SK-N-SH (cell line): Measurements from ENCODE around the gene DACT2. TPM values are rescaled to one million over a fixed set of nuclear protein-coding genes. Genes with fewer than 3 reads are reported as not detected.
A peak's percentile ranks its signal among the peaks of the same experiment; 100 is the strongest.
"Not testable (repeated sequence)": the region's sequence is repeated elsewhere in the genome, so short reads cannot be mapped to it uniquely, and the experiment has no call there.

Experiments
- CTCF ChIA-PET: fragments of 300-600, 350-600 bp; formaldehyde crosslinking; extraction: SDS; loops from one replicate; lab custom pipeline; 2021; lab: Yijun Ruan, JAX
- POLR2A ChIA-PET: fragments of 350-600 bp; sonication (Branson Sonifier 250); formaldehyde crosslinking; extraction: SDS; loops from one replicate; lab custom pipeline; 2020; ENCODE audit warnings: antibody characterized with exemption, inconsistent platforms; lab: Yijun Ruan, JAX
- DNase-seq: peaks from one replicate; pipeline ENCODE4 v3.0.0; 2012
- H2AFZ ChIP-seq: fragments of 200-600 bp; sonication (generic); 2 replicates; pipeline ENCODE4 v1.8.1; 2016; ENCODE audit warnings: antibody characterized with exemption, mild to moderate bottlenecking, low read depth
- H3F3A ChIP-seq: fragments of 200-600 bp; sonication (generic); replicated peaks from 2 replicates; pipeline ENCODE3; 2016; ENCODE audit warnings: antibody characterized with exemption, mild to moderate bottlenecking; ENCODE audit not compliant: insufficient read depth
- H3K27ac ChIP-seq, 2 experiments: fragments of 200-500 bp in 1 of 2; fragments of 200-600 bp in 1 of 2; sonication (Bioruptor generic) in 1 of 2; sonication (generic), shearing (Covaris generic) in 1 of 2; 2 replicates each; pipeline versions ENCODE4 v1.5.1 to v1.6.1; 2014 to 2016; ENCODE audit warnings: low read depth in 2 of 2, inconsistent platforms in 1 of 2, low read length in 1 of 2, mild to moderate bottlenecking in 1 of 2, mixed read lengths in 1 of 2
- H3K27me3 ChIP-seq: fragments of 200-600 bp; sonication (generic), shearing (Covaris generic); 2 replicates; pipeline ENCODE4 v1.6.1; 2016; ENCODE audit warnings: mixed run types; ENCODE audit not compliant: insufficient read depth
- H3K36me3 ChIP-seq, 2 experiments: fragments of 200-500 bp in 1 of 2; fragments of 200-600 bp in 1 of 2; sonication (Bioruptor generic) in 1 of 2; sonication (generic) in 1 of 2; replicated peaks in 1 of 2; 2 replicates each; pipeline versions ENCODE3 to v1.5.1; 2014 to 2016; ENCODE audit warnings: low read length in 1 of 2, mild to moderate bottlenecking in 1 of 2; ENCODE audit not compliant: insufficient read depth in 2 of 2, control insufficient read depth in 1 of 2
- H3K4me1 ChIP-seq, 2 experiments: fragments of 200-500 bp in 1 of 2; fragments of 200-600 bp in 1 of 2; sonication (Bioruptor generic) in 1 of 2; sonication (generic), shearing (Covaris generic) in 1 of 2; 2 replicates each; pipeline versions ENCODE4 v1.5.1 to v1.6.1; 2014 to 2016; ENCODE audit warnings: low read depth in 1 of 2, low read length in 1 of 2, mixed run types in 1 of 2; ENCODE audit not compliant: insufficient read depth in 2 of 2, control insufficient read depth in 1 of 2
- H3K4me2 ChIP-seq: fragments of 200-600 bp; sonication (generic), shearing (Covaris generic); 2 replicates; pipeline ENCODE4 v1.6.1; 2017; ENCODE audit warnings: mixed run types
- H3K4me3 ChIP-seq, 2 experiments: fragments of 200-500 bp in 1 of 2; fragments of 200-600 bp in 1 of 2; sonication (Bioruptor generic) in 1 of 2; sonication (generic), shearing (Covaris generic) in 1 of 2; 2 replicates each; pipeline versions ENCODE4 v1.5.1 to v1.8.1; 2014 to 2016; ENCODE audit warnings: low read depth in 2 of 2, inconsistent platforms in 1 of 2, low read length in 1 of 2, mild to moderate bottlenecking in 1 of 2, mixed read lengths in 1 of 2, moderate library complexity in 1 of 2
- H3K79me2 ChIP-seq: fragments of 200-600 bp; sonication (generic); 2 replicates; pipeline ENCODE4 v1.8.1; 2017; ENCODE audit warnings: mild to moderate bottlenecking; ENCODE audit not compliant: insufficient read depth
- H3K9ac ChIP-seq: fragments of 200-600 bp; sonication (generic); 2 replicates; pipeline ENCODE4 v1.6.1; 2017; ENCODE audit warnings: mixed run types
- H3K9me2 ChIP-seq: fragments of 200-600 bp; sonication (generic); 2 replicates; pipeline ENCODE4 v1.6.1; 2017; ENCODE audit warnings: mixed run types
- H3K9me3 ChIP-seq: fragments of 200-600 bp; sonication (generic); 2 replicates; pipeline ENCODE4 v1.6.1; 2017; ENCODE audit warnings: mixed run types, mild to moderate bottlenecking, moderate library complexity
- H4K20me1 ChIP-seq: fragments of 200-600 bp; sonication (generic); 2 replicates; pipeline ENCODE4 v1.6.1; 2017; ENCODE audit warnings: mild to moderate bottlenecking, mixed run types; ENCODE audit not compliant: insufficient read depth
- ELF1 ChIP-seq: IDR thresholded peaks from 2 replicates; pipeline ENCODE4 v1.4.0; 2012
- FOXM1 ChIP-seq: IDR thresholded peaks from 2 replicates; pipeline ENCODE4 v1.4.0; 2012; ENCODE audit warnings: low read depth, mild to moderate bottlenecking
- GATA2 ChIP-seq: sonication (generic); formaldehyde crosslinking; IDR thresholded peaks from 2 replicates; pipeline ENCODE4 v1.5.0; 2020; ENCODE audit warnings: mild to moderate bottlenecking, missing genetic modification reagents
- IRF3 ChIP-seq: fragments of 150-350 bp; IDR thresholded peaks from 2 replicates; pipeline ENCODE4 v1.6.1; 2016; ENCODE audit warnings: mild to moderate bottlenecking, low read depth, low read length
- MAX ChIP-seq: IDR thresholded peaks from 2 replicates; pipeline ENCODE4 v1.4.0; 2012; ENCODE audit warnings: low read depth
- MXI1 ChIP-seq: IDR thresholded peaks from 2 replicates; pipeline ENCODE4 v1.6.1; 2012; ENCODE audit warnings: mild to moderate bottlenecking, low read depth, low read length, improper control_type of control experiment
- NFIC ChIP-seq: IDR thresholded peaks from 2 replicates; pipeline ENCODE4 v1.4.0; 2012; ENCODE audit warnings: borderline replicate concordance
- RFX5 ChIP-seq: IDR thresholded peaks from 2 replicates; pipeline ENCODE4 v1.6.1; 2012; ENCODE audit warnings: mild to moderate bottlenecking, improper control_type of control experiment, low read length
- TCF12 ChIP-seq: IDR thresholded peaks from 2 replicates; pipeline ENCODE4 v1.4.0; 2012
- WGBS: methylation state at CpG from one replicate; pipeline ENCODE4 v1.1.6; 2017; ENCODE audit warnings: low lambda C conversion rate; 5-methylcytosine and 5-hydroxymethylcytosine counted together
- polyA plus RNA-seq, 3 experiments: library from polyadenylated mRNA; depleted of rRNA; stranded (reverse); fragments of >200 nt; gene quantifications; 2 replicates each; pipeline ENCODE4 v1.2.3, GENCODE V29; 2012
- TF ChIP-seq, protein P1 (sequence below): IDR thresholded peaks from 2 replicates; pipeline ENCODE4 v1.6.1; 2012; ENCODE audit warnings: mild to moderate bottlenecking, low read depth, low read length, moderate library complexity
- TF ChIP-seq, protein P2 (sequence below): fragments of 200-600 bp; sonication (generic); IDR thresholded peaks from 2 replicates; pipeline ENCODE4 v1.6.1; 2017; ENCODE audit warnings: antibody characterized with exemption, mild to moderate bottlenecking, moderate library complexity

Gene DACT2
- polyA plus RNA-seq, 1 of the 3 experiments (the other 2 are of a cell fraction), result not detected

GRCh38 chr6:168313431-168314011, 6.1 kb downstream of the DACT2 start:
- no peak overlapping the region for H3K9ac ChIP-seq
- no peaks in the 10 kb centered on the region for H3K9me3 ChIP-seq
- H3K4me3 ChIP-seq, result no peak overlapping the region
- H3K4me2 ChIP-seq, result no peak overlapping the region
- TF ChIP-seq ELF1, result no peak
- no peak for TF ChIP-seq RFX5
- TF ChIP-seq NFIC, result no peak
- TF ChIP-seq TCF12, result no peak
- TF ChIP-seq MXI1, result no peak
- no peak for TF ChIP-seq MAX
- TF ChIP-seq, protein P1, sequence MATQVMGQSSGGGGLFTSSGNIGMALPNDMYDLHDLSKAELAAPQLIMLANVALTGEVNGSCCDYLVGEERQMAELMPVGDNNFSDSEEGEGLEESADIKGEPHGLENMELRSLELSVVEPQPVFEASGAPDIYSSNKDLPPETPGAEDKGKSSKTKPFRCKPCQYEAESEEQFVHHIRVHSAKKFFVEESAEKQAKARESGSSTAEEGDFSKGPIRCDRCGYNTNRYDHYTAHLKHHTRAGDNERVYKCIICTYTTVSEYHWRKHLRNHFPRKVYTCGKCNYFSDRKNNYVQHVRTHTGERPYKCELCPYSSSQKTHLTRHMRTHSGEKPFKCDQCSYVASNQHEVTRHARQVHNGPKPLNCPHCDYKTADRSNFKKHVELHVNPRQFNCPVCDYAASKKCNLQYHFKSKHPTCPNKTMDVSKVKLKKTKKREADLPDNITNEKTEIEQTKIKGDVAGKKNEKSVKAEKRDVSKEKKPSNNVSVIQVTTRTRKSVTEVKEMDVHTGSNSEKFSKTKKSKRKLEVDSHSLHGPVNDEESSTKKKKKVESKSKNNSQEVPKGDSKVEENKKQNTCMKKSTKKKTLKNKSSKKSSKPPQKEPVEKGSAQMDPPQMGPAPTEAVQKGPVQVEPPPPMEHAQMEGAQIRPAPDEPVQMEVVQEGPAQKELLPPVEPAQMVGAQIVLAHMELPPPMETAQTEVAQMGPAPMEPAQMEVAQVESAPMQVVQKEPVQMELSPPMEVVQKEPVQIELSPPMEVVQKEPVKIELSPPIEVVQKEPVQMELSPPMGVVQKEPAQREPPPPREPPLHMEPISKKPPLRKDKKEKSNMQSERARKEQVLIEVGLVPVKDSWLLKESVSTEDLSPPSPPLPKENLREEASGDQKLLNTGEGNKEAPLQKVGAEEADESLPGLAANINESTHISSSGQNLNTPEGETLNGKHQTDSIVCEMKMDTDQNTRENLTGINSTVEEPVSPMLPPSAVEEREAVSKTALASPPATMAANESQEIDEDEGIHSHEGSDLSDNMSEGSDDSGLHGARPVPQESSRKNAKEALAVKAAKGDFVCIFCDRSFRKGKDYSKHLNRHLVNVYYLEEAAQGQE, result no peak
- TF ChIP-seq, protein P2, sequence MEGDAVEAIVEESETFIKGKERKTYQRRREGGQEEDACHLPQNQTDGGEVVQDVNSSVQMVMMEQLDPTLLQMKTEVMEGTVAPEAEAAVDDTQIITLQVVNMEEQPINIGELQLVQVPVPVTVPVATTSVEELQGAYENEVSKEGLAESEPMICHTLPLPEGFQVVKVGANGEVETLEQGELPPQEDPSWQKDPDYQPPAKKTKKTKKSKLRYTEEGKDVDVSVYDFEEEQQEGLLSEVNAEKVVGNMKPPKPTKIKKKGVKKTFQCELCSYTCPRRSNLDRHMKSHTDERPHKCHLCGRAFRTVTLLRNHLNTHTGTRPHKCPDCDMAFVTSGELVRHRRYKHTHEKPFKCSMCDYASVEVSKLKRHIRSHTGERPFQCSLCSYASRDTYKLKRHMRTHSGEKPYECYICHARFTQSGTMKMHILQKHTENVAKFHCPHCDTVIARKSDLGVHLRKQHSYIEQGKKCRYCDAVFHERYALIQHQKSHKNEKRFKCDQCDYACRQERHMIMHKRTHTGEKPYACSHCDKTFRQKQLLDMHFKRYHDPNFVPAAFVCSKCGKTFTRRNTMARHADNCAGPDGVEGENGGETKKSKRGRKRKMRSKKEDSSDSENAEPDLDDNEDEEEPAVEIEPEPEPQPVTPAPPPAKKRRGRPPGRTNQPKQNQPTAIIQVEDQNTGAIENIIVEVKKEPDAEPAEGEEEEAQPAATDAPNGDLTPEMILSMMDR, result no peak
- no peak for TF ChIP-seq FOXM1
- TF ChIP-seq GATA2 (CRISPR knock-in tag), result no peak
- no peak for TF ChIP-seq IRF3
- TF ChIP-seq, all 33 proteins: peak for 0
- H2AFZ ChIP-seq, result no peak overlapping the region
- POLR2A ChIA-PET, result no interaction called here
- no peaks in the 10 kb centered on the region for H3K36me3 ChIP-seq
- peaks cover 0 to 9% of the 10 kb centered on the region in 2 experiments; a peak in 1 of 4 replicates for H3K4me1 ChIP-seq
- H3K79me2 ChIP-seq, result no peaks in the 10 kb centered on the region
- CTCF ChIA-PET, result interaction anchor here (1.5 to 2.2 kb wide), 2 partner anchors 12 to 42 kb away, joined by 4 to 5 read pairs; no protein-coding TSS in a partner anchor
- no peak overlapping the region for H3K27ac ChIP-seq
- H3K9me2 ChIP-seq, result no peaks in the 10 kb centered on the region
- peak; percentile 47 for DNase-seq
- no peaks in the 10 kb centered on the region for H3K27me3 ChIP-seq
- 53% methylated on average over 15 of the region's 15 CpGs for WGBS
- H4K20me1 ChIP-seq, result no peaks in the 10 kb centered on the region
- no peaks in the 10 kb centered on the region for H3F3A ChIP-seq

GRCh38 chr6:168312125-168312507, 7.5 kb downstream of the DACT2 start:
- H3F3A ChIP-seq, H3K27me3 ChIP-seq, H3K79me2 ChIP-seq, H3K4me2 ChIP-seq, H4K20me1 ChIP-seq, H2AFZ ChIP-seq, H3K27ac ChIP-seq, H3K36me3 ChIP-seq, H3K9me3 ChIP-seq, H3K4me1 ChIP-seq, DNase-seq, CTCF ChIA-PET, POLR2A ChIA-PET, H3K4me3 ChIP-seq, H3K9me2 ChIP-seq, H3K9ac ChIP-seq: not testable (repeated sequence)
- 59% methylated on average over 8 of the region's 8 CpGs for WGBS
